GM12801 (cell line): Measurements from ENCODE around the gene KISS1R.

Experiments used
- TF ChIP-seq, protein P1 (sequence below): IDR thresholded peaks from one replicate; pipeline ENCODE4 v1.5.1; 2011; ENCODE audit warnings: control low read depth; ENCODE audit not compliant: insufficient read length; ENCODE audit errors: extremely low read depth

Gene KISS1R

DNA sequence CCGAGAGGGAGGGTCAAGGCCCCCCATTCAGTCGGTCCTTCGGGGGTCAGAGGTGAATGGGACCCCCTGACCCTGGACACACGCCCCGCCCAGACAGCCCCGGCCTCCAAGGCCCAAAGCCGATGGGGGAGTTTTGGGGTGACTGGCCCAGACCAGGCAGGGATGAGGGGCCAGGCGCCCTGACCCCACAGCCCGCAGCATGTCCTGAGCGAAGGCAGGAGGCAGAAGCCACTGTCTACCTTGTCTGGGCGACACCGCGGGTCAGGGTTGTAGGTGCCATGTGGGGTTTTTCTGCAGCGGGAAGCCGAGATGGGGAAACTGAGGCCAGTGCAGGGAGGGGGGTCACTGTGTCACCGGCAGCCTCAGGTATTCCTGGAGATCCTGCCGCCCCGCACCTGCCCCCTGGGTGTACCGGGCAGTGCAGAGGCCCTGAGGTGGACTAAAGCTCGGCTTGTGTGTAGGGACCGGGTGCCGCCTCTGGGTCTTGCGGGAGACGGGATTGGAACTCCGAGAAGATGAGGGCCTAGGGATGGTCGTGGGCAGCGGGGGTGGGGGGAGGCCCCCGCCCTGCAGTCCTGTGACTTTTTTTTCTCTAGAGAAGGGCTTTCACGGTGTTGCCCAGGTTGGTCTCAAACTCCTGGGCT, 17.2 kb downstream of the KISS1R start:
- TF ChIP-seq, protein P1, sequence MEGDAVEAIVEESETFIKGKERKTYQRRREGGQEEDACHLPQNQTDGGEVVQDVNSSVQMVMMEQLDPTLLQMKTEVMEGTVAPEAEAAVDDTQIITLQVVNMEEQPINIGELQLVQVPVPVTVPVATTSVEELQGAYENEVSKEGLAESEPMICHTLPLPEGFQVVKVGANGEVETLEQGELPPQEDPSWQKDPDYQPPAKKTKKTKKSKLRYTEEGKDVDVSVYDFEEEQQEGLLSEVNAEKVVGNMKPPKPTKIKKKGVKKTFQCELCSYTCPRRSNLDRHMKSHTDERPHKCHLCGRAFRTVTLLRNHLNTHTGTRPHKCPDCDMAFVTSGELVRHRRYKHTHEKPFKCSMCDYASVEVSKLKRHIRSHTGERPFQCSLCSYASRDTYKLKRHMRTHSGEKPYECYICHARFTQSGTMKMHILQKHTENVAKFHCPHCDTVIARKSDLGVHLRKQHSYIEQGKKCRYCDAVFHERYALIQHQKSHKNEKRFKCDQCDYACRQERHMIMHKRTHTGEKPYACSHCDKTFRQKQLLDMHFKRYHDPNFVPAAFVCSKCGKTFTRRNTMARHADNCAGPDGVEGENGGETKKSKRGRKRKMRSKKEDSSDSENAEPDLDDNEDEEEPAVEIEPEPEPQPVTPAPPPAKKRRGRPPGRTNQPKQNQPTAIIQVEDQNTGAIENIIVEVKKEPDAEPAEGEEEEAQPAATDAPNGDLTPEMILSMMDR = no peak

DNA sequence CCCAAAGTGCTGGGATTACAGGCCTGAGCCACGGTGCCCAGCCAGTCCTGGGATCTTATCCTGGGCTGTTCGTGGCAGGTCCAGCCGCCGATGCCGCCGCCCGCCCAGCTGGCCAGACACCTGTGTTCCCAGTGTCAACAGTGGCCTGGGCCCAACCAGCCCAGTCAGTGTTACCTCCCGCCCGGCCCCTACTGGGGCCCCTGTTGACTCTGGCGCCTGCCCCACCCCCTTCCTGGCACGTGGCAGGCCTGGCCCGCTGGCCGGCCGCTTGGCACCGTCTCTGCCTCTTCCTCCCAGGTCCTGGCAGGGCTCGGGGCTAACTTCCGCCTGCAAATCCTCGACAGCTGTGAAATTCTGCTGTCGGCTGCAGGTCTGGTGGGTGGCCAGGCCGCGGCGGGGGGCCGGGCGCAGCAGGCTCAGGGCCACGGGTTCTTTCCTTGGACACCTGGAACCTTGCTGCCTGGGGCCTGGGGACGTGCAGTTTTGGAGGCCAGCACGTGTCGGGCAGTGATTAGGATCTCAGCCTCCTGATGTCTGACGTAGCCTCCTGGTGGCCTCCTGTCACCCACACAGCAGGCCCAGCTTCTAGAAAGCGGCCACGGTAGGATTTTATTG, 17.8 kb downstream of the KISS1R start:
- TF ChIP-seq, protein P1 = no peak

GRCh38 chr19:936175-936546, 19.0 kb downstream of the KISS1R start:
- TF ChIP-seq, protein P1 = no peak

DNA sequence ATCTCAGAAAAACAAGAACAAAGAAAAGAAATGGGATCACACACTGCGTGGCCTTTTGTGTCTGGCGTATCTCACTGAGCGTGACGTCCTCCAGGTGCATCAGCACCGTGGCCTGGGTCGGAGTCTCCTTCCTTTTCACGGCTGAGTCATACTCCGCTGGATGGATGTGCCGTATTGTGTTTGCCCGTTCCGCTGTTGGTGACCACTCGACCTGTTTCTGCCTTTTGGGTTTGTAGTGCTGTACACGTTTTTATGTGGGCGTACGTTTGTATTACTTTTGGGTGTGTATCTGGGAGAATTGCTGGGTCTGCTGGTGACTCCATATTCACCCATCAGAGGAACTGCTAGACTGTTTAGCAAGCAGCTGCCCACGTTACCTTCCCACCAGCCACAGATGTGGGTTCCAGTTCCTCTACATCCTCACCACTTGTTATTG, 20.1 kb downstream of the KISS1R start:
- TF ChIP-seq, protein P1 = no peak

DNA sequence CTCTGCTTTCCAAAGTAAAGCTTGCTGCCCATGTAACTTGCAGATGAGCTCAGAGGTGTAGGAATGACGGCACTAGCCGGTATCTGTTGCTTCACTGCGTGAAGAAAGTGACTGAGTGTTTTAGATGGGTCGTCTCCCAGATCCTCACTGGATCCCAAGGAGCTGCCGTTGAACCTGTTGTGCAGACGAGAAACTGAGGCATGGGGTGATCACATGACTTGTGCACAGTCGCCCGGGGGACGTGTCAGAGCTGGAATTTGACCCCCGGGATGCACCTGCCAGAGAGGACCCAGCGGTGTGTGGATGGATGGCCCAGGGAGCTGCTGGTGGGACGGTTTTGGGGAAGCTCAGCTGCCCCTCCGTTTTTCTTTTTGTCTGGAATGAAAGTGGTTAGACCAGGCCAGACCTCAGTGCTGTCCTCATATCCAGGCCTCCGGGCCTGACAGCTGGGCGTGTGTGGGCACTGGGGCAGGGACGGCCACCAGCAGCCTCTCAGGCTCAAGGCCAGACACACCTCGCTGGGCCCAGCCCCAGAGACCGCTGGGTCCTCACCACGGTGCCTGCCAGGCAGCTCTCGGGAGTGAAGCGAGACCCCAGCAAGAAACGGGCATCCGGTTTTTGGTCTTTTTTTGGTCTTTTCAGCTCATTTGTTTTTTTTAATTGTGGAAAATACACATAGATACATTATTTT, 21.2 kb downstream of the KISS1R start:
- TF ChIP-seq, protein P1 = no peak

GRCh38 chr19:939439-939838, 22.3 kb downstream of the KISS1R start:
- TF ChIP-seq, protein P1 = no peak

- TF ChIP-seq, protein P1 = no peak
Observed at GRCh38 chr19:939922-940321, 22.8 kb downstream of the KISS1R start.
